Pulmonary artery endothelial cell (primary cell): ENCODE results near the gene COL15A1. TPM values are rescaled to one million over a fixed set of nuclear protein-coding genes. Genes with fewer than 3 reads are reported as not detected.

ENCODE experiments used
- DNase-seq: peaks from one replicate; pipeline ENCODE4 v3.0.0-alpha.2; 2011; ENCODE audit warnings: low read depth, low spot score
- total RNA-seq: library from RNA; depleted of rRNA; stranded (reverse); fragments of >200 nt; gene quantifications from 2 replicates; pipeline ENCODE4 v1.2.3, GENCODE V29; 2014

Gene COL15A1
- total RNA-seq, 1 donor from 2014 or later: not detected

GRCh38 chr9:98944057-98944733 is 488 bp downstream of the COL15A1 start:
- no peak for DNase-seq

- no peak for DNase-seq
Measured at GRCh38 chr9:98944734-98945074, 997 bp downstream of the COL15A1 start.

GRCh38 chr9:98949565-98949964 is 5.9 kb downstream of the COL15A1 start:
- no peak for DNase-seq

GRCh38 chr9:98950262-98950661 is 6.6 kb downstream of the COL15A1 start:
- no peak for DNase-seq

- DNase-seq: no peak
Measured at GRCh38 chr9:98951967-98952366, 8.3 kb downstream of the COL15A1 start.

GRCh38 chr9:98953581-98954243 is 10.0 kb downstream of the COL15A1 start:
- no peak for DNase-seq

GRCh38 chr9:98954244-98954610 is 10.5 kb downstream of the COL15A1 start:
- no peak for DNase-seq

GRCh38 chr9:98955259-98955658 is 11.6 kb downstream of the COL15A1 start:
- no peak for DNase-seq

- no peak for DNase-seq
Measured at GRCh38 chr9:98957826-98958225, 14.1 kb downstream of the COL15A1 start.

GRCh38 chr9:98958271-98958984 is 14.7 kb downstream of the COL15A1 start:
- DNase-seq: no peak

- DNase-seq: no peak
Measured at GRCh38 chr9:98960409-98960808, 16.7 kb downstream of the COL15A1 start.

GRCh38 chr9:98961513-98962180 is 17.9 kb downstream of the COL15A1 start:
- DNase-seq: no peak

GRCh38 chr9:98962181-98962560 is 18.5 kb downstream of the COL15A1 start:
- DNase-seq: no peak

GRCh38 chr9:98962861-98963260 is 19.2 kb downstream of the COL15A1 start:
- no peak for DNase-seq

GRCh38 chr9:98964201-98964600 is 20.5 kb downstream of the COL15A1 start:
- no peak for DNase-seq

GRCh38 chr9:98964911-98965336 is 21.2 kb downstream of the COL15A1 start:
- no peak for DNase-seq

GRCh38 chr9:98966676-98967075 is 23.0 kb downstream of the COL15A1 start:
- no peak for DNase-seq

GRCh38 chr9:98967257-98967656 is 23.6 kb downstream of the COL15A1 start:
- no peak for DNase-seq

GRCh38 chr9:98967680-98968079 is 24.0 kb downstream of the COL15A1 start:
- no peak for DNase-seq

- no peak for DNase-seq
Measured at GRCh38 chr9:98968601-98969337, 25.1 kb downstream of the COL15A1 start.

GRCh38 chr9:98970532-98971041 is 26.9 kb downstream of the COL15A1 start:
- DNase-seq: no peak
